Mammary epithelial cell (primary cell): ENCODE data around the gene KRTAP1-4.

Experiments used
- CTCF ChIP-seq, 2 donors: IDR thresholded peaks in 1 of 2; conservative IDR thresholded peaks in 1 of 2; 2 replicates each; pipeline ENCODE4 v1.5.1; 2011 to 2012; ENCODE audit warnings: inconsistent platforms in 2 of 2, low read length in 2 of 2, mild to moderate bottlenecking in 2 of 2, control low read depth in 1 of 2, low read depth in 1 of 2; ENCODE audit not compliant: insufficient read depth in 1 of 2; ENCODE audit errors: extremely low read depth in 1 of 2
- EZH2 ChIP-seq: IDR thresholded peaks from 2 replicates; pipeline ENCODE4 v1.6.1; 2012; ENCODE audit warnings: low read length, inconsistent platforms, borderline replicate concordance

GRCh38 chr17:41001795-41002194 is 28.2 kb downstream of the KRTAP1-4 start:
- TF ChIP-seq CTCF (conservative IDR thresholded peaks at IDR 0.05 in 1 of 2, IDR thresholded peaks at IDR 0.05 in 1 of 2; ENCODE audit: extremely low read depth in 1 of 2, insufficient read depth in 1 of 2, low read depth in 1 of 2, low read length in 2 of 2) (no peak), EZH2 (no peak)
